RPMI7951 (cell line): Measurements from ENCODE around the gene NXNL2. TPM values are rescaled to one million over a fixed set of nuclear protein-coding genes. Genes with fewer than 3 reads are reported as not detected.

ENCODE experiments used
- DNase-seq: peaks from one replicate; pipeline ENCODE4 v3.0.0-alpha.2; 2012; ENCODE audit warnings: low read depth
- total RNA-seq: library from RNA; depleted of rRNA; stranded (reverse); fragments of >200 nt; shearing (Covaris generic); gene quantifications from 2 replicates; pipeline ENCODE4 v1.2.3, GENCODE V29; 2014; rRNA removed

Gene NXNL2
- total RNA-seq: 1.1 and 1.4 TPM in 2 replicates

DNA sequence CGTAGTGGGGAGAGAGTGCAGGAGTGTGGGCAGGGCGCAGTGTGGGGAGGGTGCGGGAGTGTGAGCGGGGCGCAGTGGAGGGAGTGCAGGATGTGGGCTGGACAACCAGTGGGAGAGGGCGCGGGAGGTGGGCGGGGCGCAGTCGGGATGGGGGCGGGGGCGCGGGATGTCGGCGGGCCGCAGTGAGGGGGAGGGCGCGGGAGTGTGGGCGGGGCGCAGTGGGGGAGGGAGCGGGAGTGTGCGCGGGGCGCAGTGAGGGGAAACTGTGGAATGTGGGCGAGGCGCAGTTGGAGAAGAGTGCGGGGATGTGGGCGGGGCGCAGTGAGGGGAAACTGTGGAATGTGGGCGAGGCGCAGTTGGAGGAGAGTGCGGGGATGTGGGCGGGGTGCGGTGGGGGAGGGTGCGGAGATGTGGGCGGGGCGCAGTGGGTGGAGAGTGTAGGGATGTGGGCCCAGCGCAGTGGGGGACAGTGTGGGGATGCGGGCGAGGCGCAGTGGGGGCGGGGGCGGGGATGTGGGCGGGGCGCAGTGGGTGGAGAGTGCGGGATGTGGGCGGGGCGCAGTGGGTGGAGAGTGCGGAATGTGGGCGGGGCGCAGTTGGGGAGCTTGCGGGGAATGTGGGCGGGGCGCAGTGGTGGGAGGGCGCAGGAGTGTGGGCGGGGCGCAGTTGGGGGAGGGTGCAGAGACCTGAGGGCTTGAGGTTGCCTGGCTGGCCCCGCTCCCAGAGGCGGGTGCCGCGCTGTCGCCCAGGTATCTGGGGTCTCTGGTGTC, at the start of gene NXNL2:
NXNL2 (plus strand) TSS at position 723 of the 770 bp plus-strand sequence. CDS start 257 bp downstream, outside the sequence.
- DNase-seq: peak; percentile 78

GRCh38 chr9:88488166-88488565, 46.8 kb upstream of the NXNL2 start:
- DNase-seq: peak; percentile 87

DNA sequence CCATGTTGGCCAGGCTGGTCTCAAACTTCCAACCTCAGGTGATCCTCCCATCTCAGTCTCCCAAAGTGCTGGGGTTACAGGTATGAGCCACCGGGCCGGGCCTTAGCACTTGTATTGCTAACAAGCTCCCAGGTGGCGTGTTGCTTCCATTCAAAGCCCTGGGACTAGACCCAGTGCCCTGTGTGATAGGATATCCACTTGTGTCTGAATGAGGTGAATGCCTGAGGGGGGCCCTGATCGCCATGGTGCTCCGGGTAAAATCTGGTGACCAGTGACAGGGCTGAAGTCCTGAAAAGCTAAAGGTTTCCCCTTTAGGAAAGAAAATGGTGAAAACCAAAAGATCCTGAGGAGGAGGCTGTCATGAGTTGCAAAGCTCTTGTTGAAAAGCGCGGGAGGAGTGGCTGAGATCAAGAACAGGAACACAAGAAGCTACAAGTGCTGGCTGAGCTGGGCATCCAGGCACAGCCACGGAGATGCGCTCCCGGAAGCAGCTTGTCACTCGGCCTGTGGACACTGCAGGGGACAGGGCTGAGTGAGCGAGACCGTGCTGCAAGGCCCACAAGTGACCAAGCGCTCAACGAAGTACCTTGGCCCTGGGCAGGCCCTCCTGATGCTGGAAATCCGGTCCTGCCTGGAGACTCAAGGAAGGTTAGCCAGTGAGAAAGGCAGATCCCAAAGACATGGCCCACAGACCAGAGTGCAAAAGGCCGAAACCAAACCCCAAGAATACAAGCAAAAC, 39.8 kb upstream of the NXNL2 start:
- no peak for DNase-seq

DNA sequence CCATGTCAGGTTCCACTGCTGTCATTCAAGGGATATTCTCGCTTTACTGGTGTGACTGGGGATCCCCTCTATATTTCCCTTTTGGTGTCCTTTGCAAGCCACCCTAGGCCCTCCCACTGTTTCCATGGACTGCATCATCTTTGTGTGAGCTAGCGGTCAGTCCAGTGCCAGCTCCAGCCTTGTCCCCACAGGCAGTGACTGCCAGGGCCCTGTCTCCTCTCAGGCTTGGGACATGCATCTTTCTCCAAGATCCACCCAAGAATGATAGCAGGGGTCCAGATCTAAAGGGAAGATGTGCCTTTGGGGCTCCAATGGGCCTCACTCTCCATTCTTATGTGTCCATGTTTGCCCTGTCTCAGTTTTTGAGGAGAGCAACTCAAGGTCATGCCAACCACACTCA, 37.8 kb upstream of the NXNL2 start:
- DNase-seq: no peak

GRCh38 chr9:88498880-88499279, 36.1 kb upstream of the NXNL2 start:
- DNase-seq: no peak

DNA sequence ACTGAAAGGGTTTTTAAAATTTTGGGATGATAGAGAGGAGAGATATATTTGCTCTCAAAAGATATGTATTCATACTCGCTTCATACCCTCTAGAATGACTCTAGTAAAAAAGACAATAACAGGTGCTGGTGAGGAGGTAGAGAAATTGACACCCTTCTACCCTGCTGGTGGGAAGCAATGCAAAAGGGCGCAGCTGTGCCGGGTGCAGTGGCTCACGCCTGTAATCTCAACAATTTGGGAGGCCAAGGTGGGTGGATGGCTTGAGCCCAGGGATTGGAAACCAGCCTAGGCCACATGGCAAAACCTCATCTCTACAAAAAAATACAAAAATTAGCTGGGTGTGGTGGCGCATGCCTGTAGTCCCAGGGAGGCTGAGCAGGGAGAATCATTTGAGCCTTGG, 33.9 kb upstream of the NXNL2 start:
- DNase-seq: no peak

GRCh38 chr9:88502552-88503034, 32.4 kb upstream of the NXNL2 start:
- DNase-seq: no peak

DNA sequence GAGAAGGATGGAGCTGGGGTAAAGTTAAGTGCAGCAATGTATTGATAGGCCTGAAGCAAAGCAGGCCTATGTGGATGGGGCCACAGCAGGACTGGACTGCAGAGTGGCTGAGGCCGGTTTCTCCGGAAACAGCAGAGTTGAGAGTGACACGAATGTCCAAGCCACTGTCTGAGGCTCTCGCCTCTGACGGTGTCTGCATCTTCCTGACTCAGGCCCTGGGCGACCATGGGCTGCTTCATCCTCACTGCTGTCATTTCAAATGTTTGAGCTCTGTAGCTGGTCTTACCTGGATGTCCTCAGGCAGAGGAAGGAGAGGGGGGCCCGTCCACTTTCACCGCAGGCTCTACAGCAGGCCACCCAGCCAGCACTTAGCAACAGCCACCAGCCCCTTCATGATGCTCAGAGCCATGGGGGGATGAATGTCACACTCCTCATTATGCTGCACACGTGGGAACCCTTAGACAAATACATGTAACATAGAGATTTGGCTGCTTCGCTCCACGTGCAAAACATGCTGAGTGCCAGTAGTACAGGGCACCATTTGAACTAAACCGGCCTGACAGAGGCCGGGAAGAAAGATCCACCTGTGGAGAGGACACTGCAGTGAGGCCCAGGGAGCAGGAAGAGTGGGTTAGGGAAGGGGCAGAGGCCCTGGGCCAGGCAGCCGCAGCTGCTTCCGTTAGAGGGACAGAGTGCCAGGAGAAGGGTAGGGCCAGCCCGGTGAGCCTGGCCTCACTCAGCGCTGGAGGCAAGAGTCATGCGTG, 31.7 kb upstream of the NXNL2 start:
- no peak for DNase-seq

GRCh38 chr9:88503845-88504764, 30.9 kb upstream of the NXNL2 start:
- no peak for DNase-seq

DNA sequence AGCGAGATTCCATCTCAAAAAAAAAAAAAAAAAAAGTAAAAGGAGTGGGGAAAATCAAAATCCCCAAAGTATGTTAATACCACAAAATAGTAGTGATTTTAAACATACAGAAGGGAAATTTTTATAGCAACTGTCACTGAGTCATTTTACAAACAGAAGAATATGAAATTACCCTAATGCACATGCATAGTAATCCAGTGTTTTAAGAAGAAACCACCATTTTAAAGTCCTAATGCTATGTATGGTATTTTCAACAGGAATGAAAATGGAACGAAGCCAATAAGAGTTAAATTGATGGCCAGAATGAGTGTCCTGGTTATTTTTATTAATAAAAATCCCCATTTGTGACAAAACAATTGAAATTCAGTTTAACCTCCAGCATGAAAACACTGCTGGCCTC, 26.7 kb upstream of the NXNL2 start:
- DNase-seq: no peak

DNA sequence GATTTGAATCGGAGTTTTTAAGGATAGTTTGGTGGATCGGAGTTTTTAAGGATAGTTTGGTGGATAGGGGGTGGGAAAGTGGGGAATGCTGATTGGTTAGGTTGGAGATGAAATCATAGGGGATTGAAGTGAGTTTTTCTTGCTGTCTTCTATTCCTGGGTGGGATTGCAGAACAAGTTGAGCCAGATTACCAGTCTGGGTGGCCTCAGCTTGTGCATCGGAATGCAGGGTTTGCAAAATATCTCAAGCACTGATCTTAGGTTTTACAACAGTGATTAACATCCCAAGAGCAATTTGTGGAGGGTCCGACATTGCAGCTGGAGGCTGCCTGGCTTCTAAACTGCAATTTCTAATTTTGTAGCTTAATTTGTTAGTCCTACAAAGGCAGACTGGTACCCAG, 23.1 kb upstream of the NXNL2 start:
- no peak for DNase-seq

DNA sequence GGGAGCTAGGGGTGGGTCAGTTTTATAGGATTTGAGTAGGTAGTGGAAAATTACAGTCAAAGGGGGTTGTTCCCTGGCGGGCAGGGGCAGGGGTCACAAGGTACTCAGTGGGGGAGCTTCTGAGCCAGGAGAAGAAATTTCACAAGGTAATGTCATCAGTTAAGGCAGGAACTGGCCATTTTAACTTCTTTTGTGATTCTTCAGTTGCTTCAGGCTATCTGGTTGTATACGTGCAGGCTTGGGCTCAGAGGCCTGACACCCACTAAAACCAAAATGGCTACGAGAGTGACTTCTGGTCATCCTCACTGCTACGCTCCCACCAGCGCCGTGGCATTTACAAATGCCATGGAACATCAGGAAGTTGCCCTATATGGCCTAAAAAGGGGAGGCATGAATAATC, 20.7 kb upstream of the NXNL2 start:
- DNase-seq: no peak

- DNase-seq: no peak
Observed at GRCh38 chr9:88521308-88521707, 13.7 kb upstream of the NXNL2 start.

GRCh38 chr9:88522360-88522759, 12.6 kb upstream of the NXNL2 start:
- DNase-seq: no peak

DNA sequence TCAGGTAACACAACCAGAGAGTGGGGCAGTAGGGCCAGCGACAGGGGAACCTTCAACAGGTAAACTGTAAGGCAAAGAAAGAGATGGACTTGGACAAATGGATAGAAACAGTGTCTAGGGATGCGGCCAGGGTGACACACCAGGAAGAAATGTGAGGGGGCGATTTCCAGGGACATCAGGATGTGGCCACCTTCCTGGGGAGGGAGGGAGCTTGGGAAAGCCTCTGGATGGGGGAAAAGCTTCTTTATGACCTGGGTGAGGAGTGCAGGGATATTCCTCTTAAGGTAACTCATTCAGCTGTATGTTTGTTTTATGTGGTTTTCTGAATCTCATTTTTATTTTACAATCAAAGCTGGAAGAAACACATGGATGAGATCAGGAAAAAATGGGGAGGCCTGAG, 11.9 kb upstream of the NXNL2 start:
- DNase-seq: peak; percentile 47

DNA sequence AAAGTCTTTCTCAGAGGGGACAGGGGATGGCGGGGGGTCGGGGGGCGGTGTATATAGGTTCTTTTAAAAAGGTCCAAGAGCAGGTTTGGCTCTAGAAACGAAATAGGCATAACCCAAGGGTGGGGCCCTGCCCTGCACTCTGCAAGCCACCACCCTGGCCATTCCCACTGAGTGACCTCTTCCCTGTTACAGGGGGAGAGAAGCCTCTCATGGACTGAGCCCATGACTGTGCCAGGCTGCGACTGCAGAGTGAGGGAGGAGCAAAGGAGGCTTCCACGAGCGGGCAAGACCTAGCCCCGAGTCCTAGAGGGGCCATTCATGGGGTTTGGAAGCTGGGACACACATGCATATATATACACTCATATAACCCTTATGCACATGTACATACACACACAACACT, 10.1 kb upstream of the NXNL2 start:
- DNase-seq: no peak

DNA sequence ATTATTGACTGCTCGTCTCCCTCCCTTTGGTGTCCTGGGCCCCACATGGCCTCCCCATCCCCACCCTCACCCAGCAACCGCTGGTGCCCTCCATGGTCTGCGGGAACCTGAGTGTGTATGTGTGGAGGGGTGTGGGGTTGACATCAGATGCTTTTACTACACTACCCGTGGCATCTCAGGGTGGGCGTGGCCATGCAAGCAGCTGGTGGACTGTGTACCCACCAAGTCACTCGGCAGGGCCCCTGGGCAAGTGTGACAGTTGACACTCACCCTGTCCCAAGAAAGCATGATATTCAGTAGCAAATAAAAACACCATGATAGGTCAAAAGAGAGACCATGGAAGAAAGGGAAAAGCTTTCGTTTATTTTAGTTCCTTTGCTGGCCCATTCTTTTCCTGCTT, 7.4 kb upstream of the NXNL2 start:
- no peak for DNase-seq

DNA sequence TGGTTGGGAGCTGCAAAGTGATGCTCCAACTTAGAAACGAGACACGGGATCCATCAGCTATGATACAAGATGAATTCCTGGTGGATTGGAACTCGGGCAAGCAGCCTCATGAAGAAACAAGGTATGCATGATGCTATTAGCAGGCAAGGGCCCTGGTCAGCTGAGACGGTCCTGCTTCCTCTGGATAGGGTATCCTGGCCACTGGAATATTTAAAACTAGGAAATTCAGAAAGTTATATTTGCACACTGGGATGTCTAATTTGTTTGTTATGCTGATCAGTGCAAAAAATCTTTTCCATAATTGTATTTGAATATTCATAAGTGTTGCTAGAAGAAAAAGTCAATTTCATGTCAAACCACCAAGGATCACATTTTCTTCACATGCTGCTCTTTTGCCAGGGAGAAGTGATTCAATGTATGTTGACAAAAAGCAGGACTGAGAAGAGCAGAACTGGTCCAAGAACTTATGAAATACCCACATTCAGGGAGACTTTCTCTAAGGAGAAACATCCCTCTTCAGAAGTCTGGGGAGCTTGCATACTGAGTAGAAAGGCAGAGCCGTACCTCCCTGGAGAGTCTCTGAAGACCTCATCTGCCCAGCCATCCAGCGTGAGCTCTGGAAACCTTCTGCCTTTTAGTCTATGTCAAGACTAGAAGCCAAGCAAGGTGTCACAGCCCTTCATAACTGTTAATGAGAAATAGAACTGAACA, 6.7 kb upstream of the NXNL2 start:
- DNase-seq: no peak

GRCh38 chr9:88529496-88529895, 5.5 kb upstream of the NXNL2 start:
- DNase-seq: no peak

- DNase-seq: peak; percentile 74
Observed at GRCh38 chr9:88530051-88530450, 4.9 kb upstream of the NXNL2 start.
